Ramos (cell line): ENCODE results near the gene CELF2.

Source experiments
- in situ Hi-C: fragments of 300-500 bp; cut with MboI; formaldehyde crosslinking; loops from one replicate; pipeline ENCODE4 v1.14.3; 2022; ENCODE audit warnings: low sequenced_read_pairs; ENCODE audit not compliant: unreplicated experiment

The CELF2 gene

GRCh38 chr10:11164803-11165590 lies 147.3 kb downstream of the CELF2 start:
- in situ Hi-C loops = no loop called here

GRCh38 chr10:11165591-11166543 lies 148.2 kb downstream of the CELF2 start:
- in situ Hi-C loops = no loop called here

GRCh38 chr10:11166550-11166949 lies 148.9 kb downstream of the CELF2 start:
- in situ Hi-C loops = no loop called here

- in situ Hi-C loops = no loop called here
Measured at GRCh38 chr10:11167233-11167966, 149.7 kb downstream of the CELF2 start.

- in situ Hi-C loops = no loop called here
Measured at GRCh38 chr10:11168423-11169090, 150.9 kb downstream of the CELF2 start.

GRCh38 chr10:11169976-11170375 lies 152.3 kb downstream of the CELF2 start:
- in situ Hi-C loops = no loop called here

- in situ Hi-C loops = no loop called here
Measured at GRCh38 chr10:11170574-11170973, 152.9 kb downstream of the CELF2 start.

- in situ Hi-C loops = no loop called here
Measured at GRCh38 chr10:11170993-11171851, 153.6 kb downstream of the CELF2 start.

GRCh38 chr10:11173042-11173441 lies 155.4 kb downstream of the CELF2 start:
- in situ Hi-C loops = no loop called here

- in situ Hi-C loops = no loop called here
Measured at GRCh38 chr10:11175823-11176243, 158.2 kb downstream of the CELF2 start.

GRCh38 chr10:11176746-11177145 lies 159.1 kb downstream of the CELF2 start:
- in situ Hi-C loops = no loop called here

GRCh38 chr10:11177381-11177780 lies 159.7 kb downstream of the CELF2 start:
- in situ Hi-C loops = no loop called here

- in situ Hi-C loops = no loop called here
Measured at GRCh38 chr10:11177926-11178471, 160.3 kb downstream of the CELF2 start.

- in situ Hi-C loops = no loop called here
Measured at GRCh38 chr10:11178606-11179515, 161.2 kb downstream of the CELF2 start.

- in situ Hi-C loops = no loop called here
Measured at GRCh38 chr10:11179516-11180105, 161.9 kb downstream of the CELF2 start.

- in situ Hi-C loops = no loop called here
Measured at GRCh38 chr10:11180228-11180627, 162.6 kb downstream of the CELF2 start.

- in situ Hi-C loops = no loop called here
Measured at GRCh38 chr10:11181978-11182377, 164.3 kb downstream of the CELF2 start.
